GM10266 (cell line): ENCODE measurements around the gene MANSC4.

ENCODE experiments used
- DNase-seq: peaks from one replicate; pipeline ENCODE4 v3.0.0; 2012; ENCODE audit errors: extremely low spot score
- TF ChIP-seq, protein P1 (sequence below): IDR thresholded peaks from 2 replicates; pipeline ENCODE4 v1.5.1; 2012; ENCODE audit warnings: mild to moderate bottlenecking, low read depth; ENCODE audit not compliant: control insufficient read depth, insufficient read depth; ENCODE audit errors: missing control alignments

Gene MANSC4

DNA sequence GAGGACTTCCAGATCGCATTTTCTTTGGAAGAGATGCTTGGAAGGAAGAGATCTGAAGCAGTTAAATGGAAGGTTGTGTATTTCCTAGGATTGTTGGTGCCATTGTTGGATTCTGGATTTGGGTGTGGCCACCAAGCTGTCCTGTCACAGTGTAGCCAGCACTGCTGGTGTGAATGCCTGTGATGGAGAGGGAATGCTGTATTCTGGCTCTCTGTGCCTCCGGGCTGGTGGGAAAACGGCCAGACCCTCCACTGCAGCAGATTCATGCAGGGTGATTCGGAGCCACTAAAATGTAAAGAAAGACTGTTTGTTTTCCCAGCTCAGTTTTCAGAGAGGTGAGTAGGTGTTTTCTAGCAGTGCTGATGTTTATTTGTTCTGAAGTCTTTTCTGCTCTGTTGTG, 30.7 kb upstream of the MANSC4 start:
- TF ChIP-seq, protein P1, sequence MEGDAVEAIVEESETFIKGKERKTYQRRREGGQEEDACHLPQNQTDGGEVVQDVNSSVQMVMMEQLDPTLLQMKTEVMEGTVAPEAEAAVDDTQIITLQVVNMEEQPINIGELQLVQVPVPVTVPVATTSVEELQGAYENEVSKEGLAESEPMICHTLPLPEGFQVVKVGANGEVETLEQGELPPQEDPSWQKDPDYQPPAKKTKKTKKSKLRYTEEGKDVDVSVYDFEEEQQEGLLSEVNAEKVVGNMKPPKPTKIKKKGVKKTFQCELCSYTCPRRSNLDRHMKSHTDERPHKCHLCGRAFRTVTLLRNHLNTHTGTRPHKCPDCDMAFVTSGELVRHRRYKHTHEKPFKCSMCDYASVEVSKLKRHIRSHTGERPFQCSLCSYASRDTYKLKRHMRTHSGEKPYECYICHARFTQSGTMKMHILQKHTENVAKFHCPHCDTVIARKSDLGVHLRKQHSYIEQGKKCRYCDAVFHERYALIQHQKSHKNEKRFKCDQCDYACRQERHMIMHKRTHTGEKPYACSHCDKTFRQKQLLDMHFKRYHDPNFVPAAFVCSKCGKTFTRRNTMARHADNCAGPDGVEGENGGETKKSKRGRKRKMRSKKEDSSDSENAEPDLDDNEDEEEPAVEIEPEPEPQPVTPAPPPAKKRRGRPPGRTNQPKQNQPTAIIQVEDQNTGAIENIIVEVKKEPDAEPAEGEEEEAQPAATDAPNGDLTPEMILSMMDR: no peak
- DNase-seq: no peak

DNA sequence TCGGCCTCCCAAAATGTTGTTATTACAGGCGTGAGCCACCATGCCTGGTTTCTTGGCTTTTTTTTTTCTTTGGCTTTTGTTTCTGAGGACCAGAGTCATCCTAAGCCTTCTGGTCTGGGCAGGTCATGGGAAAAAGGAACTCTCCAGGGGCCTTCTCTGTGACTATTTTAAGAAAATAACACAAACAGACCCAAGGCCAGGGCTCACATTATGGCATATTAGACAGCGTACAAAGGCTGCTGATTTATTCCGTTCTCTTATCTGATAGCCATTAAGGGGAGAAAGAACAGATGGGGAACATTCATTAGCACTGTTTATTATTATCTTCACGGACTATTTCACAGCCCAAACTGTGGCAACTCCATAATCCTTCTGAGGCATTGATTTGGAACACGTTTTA, 28.8 kb upstream of the MANSC4 start:
- TF ChIP-seq, protein P1: no peak
- DNase-seq: no peak

DNA sequence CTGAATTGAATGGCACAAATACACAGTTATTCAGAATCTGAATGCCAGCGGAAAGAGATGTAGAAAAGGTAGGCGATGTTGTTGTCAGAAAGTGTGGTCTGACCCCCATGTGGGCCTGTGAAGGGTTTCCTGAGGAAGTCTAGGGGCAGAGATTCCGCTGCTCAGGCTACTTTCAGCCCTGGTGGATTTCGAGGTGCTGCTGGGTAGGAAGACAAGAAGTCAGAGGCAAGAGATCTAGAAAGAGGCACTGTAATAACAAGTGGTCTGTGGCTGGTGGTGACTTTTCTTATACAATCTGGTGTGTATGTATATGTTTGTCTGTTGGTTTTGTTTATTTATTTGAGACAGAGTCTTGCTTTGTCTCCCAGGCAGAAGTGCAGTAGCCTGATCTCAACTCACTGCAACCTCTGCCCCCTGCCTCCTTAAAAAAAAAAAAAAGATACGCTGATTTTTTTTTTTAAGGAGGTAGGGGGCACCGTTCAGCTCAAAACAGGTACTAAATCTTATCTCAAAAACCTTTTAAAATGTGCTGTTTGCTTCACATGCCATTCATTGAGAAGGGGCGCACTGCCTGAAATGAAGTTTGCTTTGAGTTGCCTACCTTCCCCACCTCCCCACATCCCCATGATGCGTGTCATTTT, 27.1 kb upstream of the MANSC4 start:
- no peak for DNase-seq
- TF ChIP-seq, protein P1: no peak

DNA sequence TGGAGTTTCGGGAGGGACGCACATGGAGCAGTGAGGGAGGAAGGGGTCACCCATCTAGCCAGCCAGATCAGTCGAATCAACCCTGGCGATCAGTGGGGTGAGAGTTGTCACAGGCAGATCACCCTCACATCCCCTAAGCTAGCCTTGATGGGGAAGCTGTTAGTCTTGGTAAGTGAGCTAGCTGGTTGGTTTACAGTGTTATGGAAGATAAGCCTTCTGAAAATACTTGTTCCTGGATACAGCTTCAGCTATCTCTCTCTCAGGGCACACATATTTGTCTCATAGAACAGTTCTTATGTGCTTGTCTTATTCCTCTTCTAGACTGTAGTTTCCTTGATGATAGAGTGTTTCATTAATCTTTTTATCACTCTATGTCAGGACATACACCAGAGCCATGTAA, 26.2 kb upstream of the MANSC4 start:
- DNase-seq: no peak
- TF ChIP-seq, protein P1: no peak

DNA sequence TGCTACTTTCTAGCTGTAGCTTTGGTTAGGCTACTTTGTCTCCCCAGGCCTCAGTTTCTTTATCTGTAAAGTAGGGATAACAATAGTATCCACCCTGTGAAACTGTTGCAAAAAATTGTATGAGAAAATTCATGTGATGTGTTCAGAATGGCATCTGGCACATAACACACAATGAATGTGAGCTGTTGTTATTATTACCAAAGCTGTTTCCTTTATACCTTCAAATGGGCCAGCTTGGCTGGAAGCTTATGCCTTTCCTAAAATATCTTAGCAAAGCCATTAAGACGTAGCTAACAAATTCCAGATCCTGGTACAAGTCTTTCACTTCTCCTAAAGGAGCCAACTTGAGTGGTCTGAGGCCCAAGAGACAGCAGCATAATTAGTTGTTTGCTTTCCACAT, 25.2 kb upstream of the MANSC4 start:
- no peak for DNase-seq
- TF ChIP-seq, protein P1: no peak

DNA sequence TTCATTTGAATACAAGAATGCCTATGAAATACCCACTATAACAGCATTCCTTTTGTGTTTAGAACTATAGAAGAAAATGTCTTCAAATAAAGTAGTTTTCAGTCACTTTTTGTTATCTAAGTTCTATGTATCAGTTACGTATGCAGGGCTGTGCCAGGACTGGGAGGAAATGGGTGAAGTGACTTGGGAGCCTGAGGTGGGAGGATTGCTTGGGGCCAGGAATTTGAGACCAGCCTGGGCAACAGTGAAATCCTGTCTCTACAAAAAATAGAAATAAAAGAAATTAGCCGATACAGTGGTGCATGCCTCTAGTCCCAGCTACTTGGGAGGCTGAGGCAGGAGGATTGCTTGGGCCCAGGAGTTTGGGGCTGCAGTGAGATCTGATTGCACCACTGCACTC, 22.9 kb upstream of the MANSC4 start:
- TF ChIP-seq, protein P1: no peak
- DNase-seq: no peak

DNA sequence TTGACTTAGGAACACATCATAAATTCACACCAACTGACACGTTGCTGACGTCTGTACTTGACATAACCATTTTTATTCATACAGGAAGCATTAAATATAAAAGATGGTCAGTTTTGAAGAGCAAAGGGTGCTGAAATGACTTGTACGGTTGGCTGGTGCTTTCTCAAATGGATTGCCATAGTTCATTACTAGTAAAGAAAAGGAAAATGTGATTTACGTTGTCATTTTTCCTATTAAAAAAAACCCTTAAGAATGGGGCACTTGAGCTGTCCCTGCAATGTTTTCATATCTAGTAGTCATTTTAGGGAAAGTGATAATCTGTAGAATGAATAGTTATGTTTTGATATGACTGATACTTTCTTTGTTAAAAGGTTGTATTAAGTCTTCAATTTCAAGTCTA, 22.5 kb upstream of the MANSC4 start:
- TF ChIP-seq, protein P1: no peak
- no peak for DNase-seq
